Stimulated activated naive CD8-positive, alpha-beta T cell treated with anti-CD3 and anti-CD28 coated beads, Interleukin-15, amount 100 ng/mL, for 72 hours (primary cell): ENCODE measurements around the gene PDXK.
A peak's percentile ranks its signal among the peaks of the same experiment; 100 is the strongest.

ENCODE experiments used
- ATAC-seq: fragments of 150-1000 bp; cut with Tn5 transposase; 2 replicates; pipeline ENCODE4 v1.10.0; 2021; ENCODE audit warnings: mild to moderate bottlenecking, moderate library complexity
- DNase-seq, 2 donors: peaks; one replicate each; pipeline ENCODE4 v3.0.0; 2021 to 2022
- H3K27ac Mint-ChIP-seq, 2 donors: one replicate each; pipeline ENCODE4 v1.8.0; 2022; ENCODE audit warnings: mild to moderate bottlenecking in 2 of 2, mixed read lengths in 2 of 2, moderate library complexity in 2 of 2
- H3K27me3 Mint-ChIP-seq: one replicate; pipeline ENCODE4 v1.8.0; 2022; ENCODE audit warnings: mixed read lengths
- H3K4me1 Mint-ChIP-seq: one replicate; pipeline ENCODE4 v1.8.0; 2022; ENCODE audit warnings: mild to moderate bottlenecking, mixed read lengths
- H3K4me3 Mint-ChIP-seq, 2 donors: one replicate each; pipeline ENCODE4 v1.8.0; 2022; ENCODE audit warnings: mild to moderate bottlenecking in 2 of 2, mixed read lengths in 2 of 2, moderate library complexity in 1 of 2
- H3K9me3 Mint-ChIP-seq, 2 donors: one replicate each; pipeline ENCODE4 v1.8.0; 2022; ENCODE audit warnings: mixed read lengths in 2 of 2

Gene PDXK

GRCh38 chr21:43741423-43742096 lies 22.6 kb downstream of the PDXK start:
- ATAC-seq (no peak), DNase-seq (no peak)
- peaks cover 19% of the 10 kb centered on the region for H3K4me1 Mint-ChIP-seq
- H3K27ac Mint-ChIP-seq: no peak overlapping the region
- H3K27me3 Mint-ChIP-seq: no peaks in the 10 kb centered on the region
- no peaks in the 10 kb centered on the region for H3K9me3 Mint-ChIP-seq
- H3K4me3 Mint-ChIP-seq: no peak overlapping the region

GRCh38 chr21:43743947-43744346 lies 25.0 kb downstream of the PDXK start:
- no peak overlapping the region for H3K27ac Mint-ChIP-seq
- no peak for DNase-seq

GRCh38 chr21:43744725-43745124 lies 25.8 kb downstream of the PDXK start:
- no peak overlapping the region for H3K4me3 Mint-ChIP-seq
- no peak overlapping the region for H3K27ac Mint-ChIP-seq
- H3K27me3 Mint-ChIP-seq: no peaks in the 10 kb centered on the region
- H3K9me3 Mint-ChIP-seq: no peaks in the 10 kb centered on the region
- peaks cover 14% of the 10 kb centered on the region for H3K4me1 Mint-ChIP-seq
- no peak for ATAC-seq
- DNase-seq: no peak

More at GRCh38 chr21:43743947-43744346, 25.0 kb downstream of the PDXK start:
- Mint-ChIP-seq H3K9me3 (no peaks in the 10 kb centered on the region), H3K4me3 (no peak overlapping the region), H3K4me1 (peaks cover 17% of the 10 kb centered on the region), H3K27me3 (no peaks in the 10 kb centered on the region)
- ATAC-seq: no peak

GRCh38 chr21:43745772-43746517 lies 27.0 kb downstream of the PDXK start:
- Mint-ChIP-seq H3K27ac (peak overlapping the region in 1 of 2 donors; percentile 4), H3K4me3 (no peak overlapping the region), H3K9me3 (no peaks in the 10 kb centered on the region), H3K27me3 (no peaks in the 10 kb centered on the region), H3K4me1 (peaks cover 5% of the 10 kb centered on the region)
- no peak for DNase-seq
- no peak for ATAC-seq

- DNase-seq: no peak
- Mint-ChIP-seq H3K9me3 (no peaks in the 10 kb centered on the region), H3K4me1 (peaks cover 4% of the 10 kb centered on the region), H3K27ac (peak overlapping the region in 1 of 2 donors; percentile 42), H3K4me3 (no peak overlapping the region), H3K27me3 (no peaks in the 10 kb centered on the region)
- no peak for ATAC-seq
These were observed 29.7 kb downstream of the PDXK start for GRCh38 chr21:43748622-43749021.

GRCh38 chr21:43749651-43750262 lies 30.8 kb downstream of the PDXK start:
- ATAC-seq (peak; percentile 33), DNase-seq (no peak)
- H3K9me3 Mint-ChIP-seq: no peaks in the 10 kb centered on the region
- H3K27ac Mint-ChIP-seq: peak overlapping the region; percentile 13 to 54
- peaks cover 4% of the 10 kb centered on the region for H3K4me1 Mint-ChIP-seq
- no peaks in the 10 kb centered on the region for H3K27me3 Mint-ChIP-seq
- H3K4me3 Mint-ChIP-seq: no peak overlapping the region

- Mint-ChIP-seq H3K9me3 (no peaks in the 10 kb centered on the region), H3K27ac (no peak overlapping the region), H3K4me1 (peaks cover 4% of the 10 kb centered on the region), H3K4me3 (no peak overlapping the region), H3K27me3 (no peaks in the 10 kb centered on the region)
- no peak for DNase-seq
- ATAC-seq: no peak
These were observed 31.6 kb downstream of the PDXK start for GRCh38 chr21:43750339-43751033.

- ATAC-seq: no peak
- no peak overlapping the region for H3K4me3 Mint-ChIP-seq
These were observed 33.1 kb downstream of the PDXK start for GRCh38 chr21:43751955-43752591.

GRCh38 chr21:43752758-43753438 lies 34.0 kb downstream of the PDXK start:
- Mint-ChIP-seq H3K9me3 (no peaks in the 10 kb centered on the region), H3K27me3 (no peaks in the 10 kb centered on the region), H3K4me3 (no peak overlapping the region), H3K27ac (no peak overlapping the region), H3K4me1 (peaks cover 4% of the 10 kb centered on the region)
- ATAC-seq: no peak
- no peak for DNase-seq

More at GRCh38 chr21:43751955-43752591, 33.1 kb downstream of the PDXK start:
- H3K4me1 Mint-ChIP-seq: peaks cover 4% of the 10 kb centered on the region
- no peak overlapping the region for H3K27ac Mint-ChIP-seq
- no peak for DNase-seq
- no peaks in the 10 kb centered on the region for H3K27me3 Mint-ChIP-seq
- no peaks in the 10 kb centered on the region for H3K9me3 Mint-ChIP-seq

- ATAC-seq (no peak), DNase-seq (no peak)
- H3K4me3 Mint-ChIP-seq: no peak overlapping the region
- no peaks in the 10 kb centered on the region for H3K9me3 Mint-ChIP-seq
- no peak overlapping the region for H3K27ac Mint-ChIP-seq
- no peaks in the 10 kb centered on the region for H3K27me3 Mint-ChIP-seq
- peaks cover 4% of the 10 kb centered on the region for H3K4me1 Mint-ChIP-seq
These were observed 34.5 kb downstream of the PDXK start for GRCh38 chr21:43753439-43753799.

GRCh38 chr21:43754948-43755781 lies 36.2 kb downstream of the PDXK start:
- no peaks in the 10 kb centered on the region for H3K27me3 Mint-ChIP-seq
- no peaks in the 10 kb centered on the region for H3K4me1 Mint-ChIP-seq
- ATAC-seq: no peak
- H3K27ac Mint-ChIP-seq: no peak overlapping the region
- no peaks in the 10 kb centered on the region for H3K9me3 Mint-ChIP-seq
- DNase-seq: no peak
- H3K4me3 Mint-ChIP-seq: no peak overlapping the region

- H3K9me3 Mint-ChIP-seq: no peaks in the 10 kb centered on the region
- DNase-seq: no peak
- H3K4me1 Mint-ChIP-seq: no peaks in the 10 kb centered on the region
- no peaks in the 10 kb centered on the region for H3K27me3 Mint-ChIP-seq
- H3K27ac Mint-ChIP-seq: peak overlapping the region in 1 of 2 donors; percentile 48
- H3K4me3 Mint-ChIP-seq: no peak overlapping the region
- no peak for ATAC-seq
These were observed 37.1 kb downstream of the PDXK start for GRCh38 chr21:43755820-43756594.

- no peak overlapping the region for H3K4me3 Mint-ChIP-seq
- DNase-seq (no peak), ATAC-seq (no peak)
- no peaks in the 10 kb centered on the region for H3K27me3 Mint-ChIP-seq
- no peaks in the 10 kb centered on the region for H3K9me3 Mint-ChIP-seq
- no peak overlapping the region for H3K27ac Mint-ChIP-seq
- H3K4me1 Mint-ChIP-seq: no peaks in the 10 kb centered on the region
These were observed 38.7 kb downstream of the PDXK start for GRCh38 chr21:43757601-43758000.
